ENCODE data around the gene PTPN12.

DNA sequence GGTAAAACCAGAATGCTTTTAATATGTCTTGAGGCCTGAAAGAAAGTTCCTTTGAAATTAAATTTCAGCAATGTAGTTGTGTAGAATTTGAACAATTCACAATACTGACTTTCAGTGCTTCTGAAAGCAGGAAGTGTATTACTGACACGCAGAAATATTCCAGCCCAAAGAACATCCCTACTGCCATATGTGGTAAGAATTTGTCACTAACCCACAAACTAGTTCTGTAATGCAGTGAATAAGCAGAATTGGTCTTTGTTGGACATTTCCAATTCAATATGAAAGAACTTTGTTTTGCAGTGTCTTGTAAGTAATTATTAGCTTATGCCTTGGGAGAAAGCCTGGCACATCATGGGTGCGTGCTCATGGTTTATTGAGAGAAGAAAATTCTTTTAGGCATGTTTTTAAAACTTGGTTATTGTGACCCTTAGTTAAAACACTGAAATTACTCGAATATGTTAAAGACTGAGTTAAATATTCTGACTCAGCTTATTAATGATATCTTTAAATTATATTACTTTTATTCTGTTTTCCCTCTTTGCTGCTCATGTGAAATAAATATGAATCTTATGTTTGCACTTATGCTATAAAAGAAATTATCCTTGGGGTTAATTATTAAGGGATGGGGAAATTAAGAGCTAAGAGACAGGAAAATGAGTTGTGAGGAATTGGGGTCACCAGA lies 33.4 kb downstream of the PTPN12 start:
- TF ChIP-seq POLR2A (IDR thresholded peaks at IDR 0.05): no peak
- TF ChIP-seq, protein P1, sequence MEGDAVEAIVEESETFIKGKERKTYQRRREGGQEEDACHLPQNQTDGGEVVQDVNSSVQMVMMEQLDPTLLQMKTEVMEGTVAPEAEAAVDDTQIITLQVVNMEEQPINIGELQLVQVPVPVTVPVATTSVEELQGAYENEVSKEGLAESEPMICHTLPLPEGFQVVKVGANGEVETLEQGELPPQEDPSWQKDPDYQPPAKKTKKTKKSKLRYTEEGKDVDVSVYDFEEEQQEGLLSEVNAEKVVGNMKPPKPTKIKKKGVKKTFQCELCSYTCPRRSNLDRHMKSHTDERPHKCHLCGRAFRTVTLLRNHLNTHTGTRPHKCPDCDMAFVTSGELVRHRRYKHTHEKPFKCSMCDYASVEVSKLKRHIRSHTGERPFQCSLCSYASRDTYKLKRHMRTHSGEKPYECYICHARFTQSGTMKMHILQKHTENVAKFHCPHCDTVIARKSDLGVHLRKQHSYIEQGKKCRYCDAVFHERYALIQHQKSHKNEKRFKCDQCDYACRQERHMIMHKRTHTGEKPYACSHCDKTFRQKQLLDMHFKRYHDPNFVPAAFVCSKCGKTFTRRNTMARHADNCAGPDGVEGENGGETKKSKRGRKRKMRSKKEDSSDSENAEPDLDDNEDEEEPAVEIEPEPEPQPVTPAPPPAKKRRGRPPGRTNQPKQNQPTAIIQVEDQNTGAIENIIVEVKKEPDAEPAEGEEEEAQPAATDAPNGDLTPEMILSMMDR (IDR thresholded peaks at IDR 0.05): no peak
